Measurements from ENCODE around the gene LRRFIP1.

LRRFIP1 gene

DNA sequence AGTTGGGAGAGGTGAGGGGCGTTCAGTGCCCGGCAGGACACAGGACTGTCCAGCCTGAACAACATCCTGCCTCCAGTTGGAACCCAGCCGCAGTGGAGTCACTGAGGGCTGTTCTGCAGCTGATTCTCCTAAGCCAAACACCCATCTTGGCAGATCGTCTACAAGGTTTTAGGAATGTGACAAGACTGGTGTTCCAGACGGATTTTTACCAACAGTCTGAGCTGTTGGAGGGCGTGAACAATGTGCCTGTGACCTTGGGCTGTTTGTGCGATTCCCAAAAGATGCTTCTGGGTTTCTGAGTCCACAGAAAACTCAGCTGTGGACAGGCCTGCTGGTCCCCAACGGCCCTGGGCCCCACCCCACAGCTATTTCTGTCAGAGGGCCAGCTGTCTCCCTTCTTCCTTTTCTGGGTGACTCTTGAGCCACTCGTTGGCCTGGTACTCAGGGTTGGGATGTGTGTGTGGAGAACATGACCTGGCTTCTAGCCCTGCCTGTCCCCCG lies 5.7 kb downstream of the LRRFIP1 start:
- TF ChIP-seq, protein P1, sequence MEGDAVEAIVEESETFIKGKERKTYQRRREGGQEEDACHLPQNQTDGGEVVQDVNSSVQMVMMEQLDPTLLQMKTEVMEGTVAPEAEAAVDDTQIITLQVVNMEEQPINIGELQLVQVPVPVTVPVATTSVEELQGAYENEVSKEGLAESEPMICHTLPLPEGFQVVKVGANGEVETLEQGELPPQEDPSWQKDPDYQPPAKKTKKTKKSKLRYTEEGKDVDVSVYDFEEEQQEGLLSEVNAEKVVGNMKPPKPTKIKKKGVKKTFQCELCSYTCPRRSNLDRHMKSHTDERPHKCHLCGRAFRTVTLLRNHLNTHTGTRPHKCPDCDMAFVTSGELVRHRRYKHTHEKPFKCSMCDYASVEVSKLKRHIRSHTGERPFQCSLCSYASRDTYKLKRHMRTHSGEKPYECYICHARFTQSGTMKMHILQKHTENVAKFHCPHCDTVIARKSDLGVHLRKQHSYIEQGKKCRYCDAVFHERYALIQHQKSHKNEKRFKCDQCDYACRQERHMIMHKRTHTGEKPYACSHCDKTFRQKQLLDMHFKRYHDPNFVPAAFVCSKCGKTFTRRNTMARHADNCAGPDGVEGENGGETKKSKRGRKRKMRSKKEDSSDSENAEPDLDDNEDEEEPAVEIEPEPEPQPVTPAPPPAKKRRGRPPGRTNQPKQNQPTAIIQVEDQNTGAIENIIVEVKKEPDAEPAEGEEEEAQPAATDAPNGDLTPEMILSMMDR (IDR thresholded peaks at IDR 0.05; ENCODE audit: insufficient read depth, low read length, poor library complexity, severe bottlenecking) = no peak
- Histone ChIP-seq H3K36me3 (ENCODE audit: control insufficient read depth, insufficient read depth, low read length) (no peaks in the 10 kb centered on the region), H3K27me3 (replicated peaks; ENCODE audit: control insufficient read depth, insufficient read depth, low read length) (no peaks in the 10 kb centered on the region; the same call in 1 of the 2 replicates), H3K4me3 (replicated peaks; ENCODE audit: low read depth, low read length) (no peak overlapping the region)
- no peak for DNase-seq (ENCODE audit: extremely low read depth, insufficient read length)

DNA sequence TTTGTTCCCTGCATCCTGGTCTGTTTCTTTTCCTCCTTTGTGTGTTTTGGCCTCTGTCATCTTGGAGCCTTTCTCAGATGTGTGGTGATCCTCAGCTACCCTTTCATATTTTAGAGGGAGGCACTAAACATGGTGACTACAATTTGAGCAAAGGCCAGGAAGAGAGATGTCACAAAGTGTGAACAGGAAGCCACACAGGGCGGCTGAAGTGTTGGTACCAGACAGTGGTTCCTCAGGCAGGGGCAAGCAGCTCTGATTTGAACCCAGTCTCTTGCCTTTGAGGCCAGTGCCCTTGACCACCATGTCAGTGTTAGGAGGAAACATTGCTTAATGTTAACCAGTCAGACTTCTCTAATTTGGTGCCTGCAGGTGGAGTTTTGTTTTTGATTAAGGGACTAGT lies 9.2 kb downstream of the LRRFIP1 start:
- H3K36me3 ChIP-seq (ENCODE audit: control insufficient read depth, insufficient read depth, low read length) = no peaks in the 10 kb centered on the region
- TF ChIP-seq, protein P1 (IDR thresholded peaks at IDR 0.05; ENCODE audit: insufficient read depth, low read length, poor library complexity, severe bottlenecking) = no peak
- H3K4me3 ChIP-seq (replicated peaks; ENCODE audit: low read depth, low read length) = no peak overlapping the region
- no peak for DNase-seq (ENCODE audit: extremely low read depth, insufficient read length)
- H3K27me3 ChIP-seq (replicated peaks; ENCODE audit: control insufficient read depth, insufficient read depth, low read length) = no peaks in the 10 kb centered on the region; the same call in 1 of the 2 replicates

DNA sequence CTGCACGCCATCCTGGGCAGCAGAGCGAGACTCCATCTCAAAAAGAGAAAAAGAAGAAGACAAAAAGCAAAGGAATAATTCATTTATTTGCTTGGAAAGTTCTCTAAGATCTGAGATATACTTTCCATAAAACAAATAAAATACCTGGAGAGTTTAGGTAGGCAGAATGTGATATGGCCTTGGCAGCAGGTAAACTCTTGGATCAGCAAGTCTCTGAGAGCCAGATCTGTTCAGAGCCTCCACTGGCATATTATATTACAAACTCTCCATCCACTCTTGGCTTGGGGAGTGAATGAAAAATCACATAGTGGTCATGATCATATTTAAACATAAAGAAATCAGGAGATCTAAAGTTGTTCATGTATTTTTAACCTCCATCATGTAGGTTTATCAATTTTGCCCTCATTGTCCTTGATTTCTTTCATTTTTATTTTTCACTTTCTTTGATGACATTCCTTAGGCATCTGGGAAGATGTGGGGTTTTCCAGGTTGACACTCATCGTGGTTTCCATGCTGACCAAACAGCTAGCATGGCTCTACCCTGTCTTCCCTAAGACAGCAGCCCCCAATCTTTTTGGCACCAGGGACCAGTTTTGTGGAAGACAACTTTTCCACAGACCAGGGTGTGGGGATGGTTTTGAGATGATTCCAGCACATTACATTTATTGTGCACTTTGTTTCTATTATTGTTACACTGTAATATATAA lies 10.2 kb downstream of the LRRFIP1 start:
- no peaks in the 10 kb centered on the region for H3K36me3 ChIP-seq (ENCODE audit: control insufficient read depth, insufficient read depth, low read length)
- TF ChIP-seq, protein P1 (IDR thresholded peaks at IDR 0.05; ENCODE audit: insufficient read depth, low read length, poor library complexity, severe bottlenecking) = no peak
- H3K4me3 ChIP-seq (replicated peaks; ENCODE audit: low read depth, low read length) = no peak overlapping the region
- no peaks in the 10 kb centered on the region for H3K27me3 ChIP-seq (replicated peaks; ENCODE audit: control insufficient read depth, insufficient read depth, low read length)
- no peak for DNase-seq (ENCODE audit: extremely low read depth, insufficient read length)

DNA sequence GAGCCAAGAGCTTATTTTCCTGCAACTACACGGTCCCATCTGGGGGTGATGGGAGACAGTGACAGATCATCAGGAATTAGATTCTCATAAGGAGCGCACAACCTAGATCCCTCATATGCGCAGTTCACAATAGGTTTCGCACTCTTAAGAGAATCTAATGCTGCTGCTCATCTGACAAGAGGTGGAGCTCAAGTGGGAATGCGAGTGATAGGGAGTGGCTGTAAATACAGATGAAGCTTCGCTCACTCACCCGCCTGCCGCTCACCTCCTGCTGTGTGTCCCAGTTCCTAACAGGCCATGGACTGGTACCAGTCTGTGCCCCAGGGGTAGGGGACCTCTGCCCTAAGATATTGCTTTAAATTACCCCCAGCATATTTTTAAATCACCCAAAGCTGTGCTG lies 10.8 kb downstream of the LRRFIP1 start:
- Histone ChIP-seq H3K4me3 (replicated peaks; ENCODE audit: low read depth, low read length) (no peak overlapping the region), H3K27me3 (replicated peaks; ENCODE audit: control insufficient read depth, insufficient read depth, low read length) (no peaks in the 10 kb centered on the region), H3K36me3 (ENCODE audit: control insufficient read depth, insufficient read depth, low read length) (no peaks in the 10 kb centered on the region)
- no peak for DNase-seq (ENCODE audit: extremely low read depth, insufficient read length)
- TF ChIP-seq, protein P1 (IDR thresholded peaks at IDR 0.05; ENCODE audit: insufficient read depth, low read length, poor library complexity, severe bottlenecking) = no peak

DNA sequence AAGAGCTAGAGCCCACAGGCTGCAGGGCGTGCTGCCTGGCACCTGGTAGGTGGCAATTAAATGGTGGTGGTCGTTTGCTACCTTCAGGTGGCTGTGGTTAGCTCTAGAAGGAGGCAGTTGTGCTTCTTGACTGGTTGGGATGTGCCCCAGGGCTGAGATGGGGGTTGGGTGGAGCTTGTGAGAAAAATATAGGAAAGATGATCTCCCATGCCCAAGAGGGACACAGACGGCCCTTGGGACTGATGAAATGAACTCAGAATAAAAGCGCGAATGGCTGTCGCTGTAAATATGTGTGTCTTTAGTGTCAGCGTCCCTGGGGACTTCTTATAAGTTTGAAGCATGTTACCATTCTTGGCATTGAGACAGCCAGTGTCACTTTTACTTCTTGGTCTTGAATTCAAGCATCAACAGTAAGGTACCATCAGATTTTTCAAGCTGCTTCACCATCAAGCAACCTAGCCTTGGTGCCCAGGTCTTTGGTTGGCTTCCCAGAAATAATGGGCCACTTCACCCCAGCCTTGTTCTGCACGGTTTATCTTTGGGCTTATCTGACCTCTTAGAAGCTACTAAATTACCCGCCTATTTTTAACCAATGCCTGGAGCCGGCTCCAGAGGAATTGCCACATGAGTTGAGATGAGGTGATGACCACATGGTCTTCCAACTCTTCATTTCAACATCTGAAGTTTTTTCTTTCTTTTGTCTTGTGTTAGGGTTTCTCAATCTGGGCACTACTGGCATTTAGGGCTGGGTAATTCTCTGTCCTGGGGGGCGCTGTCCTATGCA lies 11.9 kb downstream of the LRRFIP1 start:
- H3K27me3 ChIP-seq (replicated peaks; ENCODE audit: control insufficient read depth, insufficient read depth, low read length) = no peaks in the 10 kb centered on the region
- no peak overlapping the region for H3K4me3 ChIP-seq (replicated peaks; ENCODE audit: low read depth, low read length)
- TF ChIP-seq, protein P1 (IDR thresholded peaks at IDR 0.05; ENCODE audit: insufficient read depth, low read length, poor library complexity, severe bottlenecking) = no peak
- no peak for DNase-seq (ENCODE audit: extremely low read depth, insufficient read length)
- no peaks in the 10 kb centered on the region for H3K36me3 ChIP-seq (ENCODE audit: control insufficient read depth, insufficient read depth, low read length)
